Transverse colon (tissue), 4 donors: ENCODE data around the gene BTBD10.

Source experiments
- POLR2AphosphoS5 ChIP-seq, 3 donors: sonication (generic); formaldehyde crosslinking; IDR thresholded peaks; one replicate each; pipeline ENCODE4 v1.6.1; 2016; ENCODE audit warnings: antibody characterized with exemption in 3 of 3
- TF ChIP-seq, protein P1 (sequence below), 5 experiments: fragments of 200-600 bp in 3 of 5; fragments of 450-650 bp in 2 of 5; sonication (generic) in 3 of 5; IDR thresholded peaks; 1 replicate in 2 of 5; 2 replicates in 3 of 5; pipeline ENCODE4 v1.5.1; 2016 to 2017; ENCODE audit warnings: antibody characterized with exemption in 5 of 5, inconsistent platforms in 3 of 5, mild to moderate bottlenecking in 2 of 5, moderate library complexity in 1 of 5

DNA sequence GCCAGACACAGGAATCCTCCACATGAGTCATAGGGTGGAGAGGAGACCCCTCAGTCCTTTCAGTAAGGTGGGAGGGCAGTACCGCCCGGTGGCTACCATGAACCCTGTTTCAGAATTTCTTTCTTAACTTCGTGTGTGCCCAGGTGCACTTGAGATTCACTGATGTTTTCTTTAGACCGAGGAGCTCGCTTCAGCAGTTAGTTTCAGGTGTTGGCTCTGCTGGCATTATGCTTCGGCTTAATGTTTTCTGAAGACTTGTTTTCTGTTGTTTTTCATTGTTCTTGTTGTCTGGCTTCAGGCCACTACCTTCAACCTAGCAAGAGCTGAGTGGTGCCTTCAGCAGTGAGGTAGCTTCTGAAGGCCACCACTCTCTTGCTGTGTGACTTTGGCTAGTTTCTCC lies 114.0 kb downstream of the BTBD10 start:
- TF ChIP-seq POLR2AphosphoS5 (IDR thresholded peaks at IDR 0.05): no peak
- TF ChIP-seq, protein P1, sequence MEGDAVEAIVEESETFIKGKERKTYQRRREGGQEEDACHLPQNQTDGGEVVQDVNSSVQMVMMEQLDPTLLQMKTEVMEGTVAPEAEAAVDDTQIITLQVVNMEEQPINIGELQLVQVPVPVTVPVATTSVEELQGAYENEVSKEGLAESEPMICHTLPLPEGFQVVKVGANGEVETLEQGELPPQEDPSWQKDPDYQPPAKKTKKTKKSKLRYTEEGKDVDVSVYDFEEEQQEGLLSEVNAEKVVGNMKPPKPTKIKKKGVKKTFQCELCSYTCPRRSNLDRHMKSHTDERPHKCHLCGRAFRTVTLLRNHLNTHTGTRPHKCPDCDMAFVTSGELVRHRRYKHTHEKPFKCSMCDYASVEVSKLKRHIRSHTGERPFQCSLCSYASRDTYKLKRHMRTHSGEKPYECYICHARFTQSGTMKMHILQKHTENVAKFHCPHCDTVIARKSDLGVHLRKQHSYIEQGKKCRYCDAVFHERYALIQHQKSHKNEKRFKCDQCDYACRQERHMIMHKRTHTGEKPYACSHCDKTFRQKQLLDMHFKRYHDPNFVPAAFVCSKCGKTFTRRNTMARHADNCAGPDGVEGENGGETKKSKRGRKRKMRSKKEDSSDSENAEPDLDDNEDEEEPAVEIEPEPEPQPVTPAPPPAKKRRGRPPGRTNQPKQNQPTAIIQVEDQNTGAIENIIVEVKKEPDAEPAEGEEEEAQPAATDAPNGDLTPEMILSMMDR (IDR thresholded peaks at IDR 0.05): no peak
